HCT116 (cell line): Measurements from ENCODE around the gene ALDOC. TPM values are rescaled to one million over a fixed set of nuclear protein-coding genes. Genes with fewer than 3 reads are reported as not detected.

Source experiments
- ATAC-seq: fragments of 200-7000 bp; cut with Tn5 transposase; 2 replicates; pipeline ENCODE4 v1.9.1; 2020; ENCODE audit warnings: mild to moderate bottlenecking, moderate library complexity
- BruUV-seq: library from RNA; stranded (reverse); fragments of 400-500 nt; replicated peaks from 2 replicates; lab custom pipeline; 2021; lab: Mats Ljungman, UMichigan
- CTCF ChIA-PET: fragments of 300-600 bp; sonication (Branson Sonifier 250); formaldehyde crosslinking; loops from one replicate; lab custom pipeline; 2021; ENCODE audit warnings: antibody characterized with exemption; lab: Charles Lee
- POLR2A ChIA-PET: fragments of 300-600, 350-600 bp; sonication (Branson Sonifier 250); formaldehyde crosslinking; loops from one replicate; lab custom pipeline; 2021; ENCODE audit warnings: antibody characterized with exemption; lab: Charles Lee
- RAD21 ChIA-PET, 2 experiments: fragments of 300-600 bp; sonication (Branson Sonifier 250); formaldehyde crosslinking; loops; one replicate each; lab custom pipeline; 2023; ENCODE audit warnings: low total read pairs in 2 of 2; ENCODE audit not compliant: uncharacterized antibody in 2 of 2, unreplicated experiment in 2 of 2, low non-redundant PET in 1 of 2; lab: Charles Lee
- DNase-seq: peaks from one replicate; pipeline ENCODE4 v3.0.0-alpha.2; 2010; ENCODE audit warnings: low read depth, low spot score
- H2AFZ ChIP-seq: fragments of 200-600 bp; shearing (Covaris generic), sonication (generic); 2 replicates; pipeline ENCODE4 v1.6.1; 2017; ENCODE audit warnings: low read depth, mixed run types, mixed read lengths, antibody characterized with exemption, low read length; ENCODE audit not compliant: poor library complexity, severe bottlenecking
- H3K27ac ChIP-seq: 2 replicates; pipeline ENCODE4 v1.5.1; 2012; ENCODE audit warnings: low read depth, low read length
- H3K27me3 ChIP-seq: fragments of 200-600 bp; sonication (generic); 2 replicates; pipeline ENCODE4 v1.6.1; 2016; ENCODE audit warnings: mixed run types, low read length, mixed read lengths; ENCODE audit not compliant: insufficient read depth
- H3K36me3 ChIP-seq, 2 experiments: fragments of 200-500 bp in 1 of 2; fragments of 200-600 bp in 1 of 2; sonication (Bioruptor generic) in 1 of 2; sonication (generic) in 1 of 2; 2 replicates each; pipeline versions ENCODE4 v1.5.1 to v1.6.1; 2014 to 2016; ENCODE audit warnings: low read length in 2 of 2, inconsistent platforms in 1 of 2, mixed read lengths in 1 of 2, mixed run types in 1 of 2; ENCODE audit not compliant: insufficient read depth in 2 of 2, control insufficient read depth in 1 of 2
- H3K4me1 ChIP-seq, 2 experiments: fragments of 200-600 bp in 1 of 2; sonication (generic) in 1 of 2; 2 replicates each; pipeline versions ENCODE4 v1.5.1 to v1.6.1; 2012 to 2017; ENCODE audit warnings: low read length in 2 of 2, inconsistent platforms in 1 of 2, mild to moderate bottlenecking in 1 of 2, mixed read lengths in 1 of 2, mixed run types in 1 of 2, moderate library complexity in 1 of 2; ENCODE audit not compliant: insufficient read depth in 2 of 2, control insufficient read depth in 1 of 2
- H3K4me2 ChIP-seq: fragments of 200-600 bp; sonication (generic); 2 replicates; pipeline ENCODE4 v1.6.1; 2017; ENCODE audit warnings: mixed run types, low read length, mixed read lengths
- H3K4me3 ChIP-seq, 2 experiments: fragments of 200-600 bp in 1 of 2; sonication (generic) in 1 of 2; replicated peaks in 1 of 2; 2 replicates each; pipeline ENCODE4 v1.5.1; 2011 to 2016; ENCODE audit warnings: low read length in 2 of 2, control low read depth in 1 of 2, low read depth in 1 of 2, mild to moderate bottlenecking in 1 of 2, mixed read lengths in 1 of 2, mixed run types in 1 of 2
- H3K79me2 ChIP-seq: fragments of 200-600 bp; sonication (generic); 2 replicates; pipeline ENCODE4 v1.6.1; 2017; ENCODE audit warnings: mild to moderate bottlenecking, mixed run types, low read length, moderate library complexity, mixed read lengths; ENCODE audit not compliant: insufficient read depth
- H3K9ac ChIP-seq: fragments of 200-600 bp; sonication (generic); 2 replicates; pipeline ENCODE4 v1.6.1; 2016; ENCODE audit warnings: low read length, mixed read lengths
- H3K9me2 ChIP-seq: fragments of 200-600 bp; sonication (generic), shearing (Covaris generic); 2 replicates; pipeline ENCODE4 v1.6.1; 2017; ENCODE audit warnings: mixed run types, mild to moderate bottlenecking, moderate library complexity; ENCODE audit not compliant: insufficient read depth
- H3K9me3 ChIP-seq, 2 experiments: fragments of 200-500 bp in 1 of 2; fragments of 200-600 bp in 1 of 2; sonication (Bioruptor generic) in 1 of 2; sonication (generic) in 1 of 2; 2 replicates each; pipeline ENCODE4 v1.6.1; 2014 to 2017; ENCODE audit warnings: low read length in 2 of 2, mixed read lengths in 2 of 2, inconsistent platforms in 1 of 2, low read depth in 1 of 2, mild to moderate bottlenecking in 1 of 2, mixed run types in 1 of 2, moderate library complexity in 1 of 2; ENCODE audit not compliant: control insufficient read depth in 1 of 2, insufficient read depth in 1 of 2
- H4K20me1 ChIP-seq: fragments of 200-600 bp; sonication (generic), shearing (Covaris generic); 2 replicates; pipeline ENCODE4 v1.6.1; 2017; ENCODE audit warnings: mixed run types, mild to moderate bottlenecking, moderate library complexity; ENCODE audit not compliant: insufficient read depth
- EZH2phosphoT487 ChIP-seq: fragments of 200-600 bp; IDR thresholded peaks from 2 replicates; pipeline ENCODE4 v1.6.1; 2018; ENCODE audit warnings: antibody characterized with exemption, borderline replicate concordance
- FOSL1 ChIP-seq: IDR thresholded peaks from 2 replicates; pipeline ENCODE4 v1.6.1; 2012; ENCODE audit warnings: low read depth
- JUND ChIP-seq: IDR thresholded peaks from 2 replicates; pipeline ENCODE4 v1.6.1; 2012
- POLR2AphosphoS5 ChIP-seq: IDR thresholded peaks from 2 replicates; pipeline ENCODE4 v1.6.1; 2011; ENCODE audit warnings: mild to moderate bottlenecking, low read depth, low read length, moderate library complexity
- SIN3A ChIP-seq: IDR thresholded peaks from 2 replicates; pipeline ENCODE4 v1.6.1; 2012; ENCODE audit warnings: low read depth
- SRF ChIP-seq: IDR thresholded peaks from 2 replicates; pipeline ENCODE4 v1.6.1; 2012; ENCODE audit warnings: low read depth
- TCF7L2 ChIP-seq: IDR thresholded peaks from 2 replicates; pipeline ENCODE4 v1.7.0; 2011; ENCODE audit warnings: borderline replicate concordance, inconsistent platforms; ENCODE audit not compliant: insufficient read depth, insufficient read length; ENCODE audit errors: extremely low read depth
- YY1 ChIP-seq: IDR thresholded peaks from 2 replicates; pipeline ENCODE4 v1.6.1; 2011; ENCODE audit warnings: low read length, low read depth, moderate library complexity, mild to moderate bottlenecking; ENCODE audit not compliant: insufficient replicate concordance; ENCODE audit errors: extremely low read depth
- ZFX ChIP-seq: fragments of 450-650 bp; IDR thresholded peaks from 2 replicates; pipeline ENCODE4 v1.6.1; 2017
- ZNF274 ChIP-seq: fragments of 200-500 bp; sonication (Bioruptor generic); IDR thresholded peaks from 2 replicates; pipeline ENCODE4 v1.6.1; 2014; ENCODE audit warnings: mild to moderate bottlenecking, low read depth, low read length, inconsistent platforms
- intact Hi-C: fragments of 100-400 bp; cut with micrococcal nuclease; formaldehyde crosslinking; loops from 2 replicates; pipeline ENCODE4 v1.10.0; 2022
- total RNA-seq: library from RNA; stranded (reverse); gene quantifications from one replicate; pipeline ENCODE4 v1.2.1, GENCODE V29; 2021; ENCODE audit not compliant: unreplicated experiment
- TF ChIP-seq, protein P1 (sequence below): IDR thresholded peaks from 2 replicates; pipeline ENCODE4 v1.6.1; 2011; ENCODE audit warnings: mild to moderate bottlenecking, low read length, moderate library complexity; ENCODE audit not compliant: insufficient replicate concordance; ENCODE audit errors: extremely low read depth
- TF ChIP-seq, protein P2 (sequence below): IDR thresholded peaks from 2 replicates; pipeline ENCODE4 v1.6.1; 2012
- TF ChIP-seq, protein P3 (sequence below): IDR thresholded peaks from 2 replicates; pipeline ENCODE4 v1.6.1; 2012; ENCODE audit warnings: low read depth
- TF ChIP-seq, protein P4 (sequence below): IDR thresholded peaks from 2 replicates; pipeline ENCODE4 v1.6.1; 2012
- TF ChIP-seq, protein P5 (sequence below), 3 experiments: fragments of 200-600 bp in 1 of 3; sonication (generic) in 1 of 3; IDR thresholded peaks in 2 of 3; conservative IDR thresholded peaks in 1 of 3; 2 replicates each; pipeline ENCODE4 v1.5.1; 2012 to 2017; ENCODE audit warnings: low read depth in 2 of 3, low read length in 2 of 3, antibody characterized with exemption in 1 of 3, borderline replicate concordance in 1 of 3, control low read depth in 1 of 3, mild to moderate bottlenecking in 1 of 3, mixed read lengths in 1 of 3, mixed run types in 1 of 3, moderate library complexity in 1 of 3; ENCODE audit not compliant: insufficient read depth in 1 of 3

The ALDOC gene
- total RNA-seq, 1 experiment from 2014 or later: 82.8 TPM

DNA sequence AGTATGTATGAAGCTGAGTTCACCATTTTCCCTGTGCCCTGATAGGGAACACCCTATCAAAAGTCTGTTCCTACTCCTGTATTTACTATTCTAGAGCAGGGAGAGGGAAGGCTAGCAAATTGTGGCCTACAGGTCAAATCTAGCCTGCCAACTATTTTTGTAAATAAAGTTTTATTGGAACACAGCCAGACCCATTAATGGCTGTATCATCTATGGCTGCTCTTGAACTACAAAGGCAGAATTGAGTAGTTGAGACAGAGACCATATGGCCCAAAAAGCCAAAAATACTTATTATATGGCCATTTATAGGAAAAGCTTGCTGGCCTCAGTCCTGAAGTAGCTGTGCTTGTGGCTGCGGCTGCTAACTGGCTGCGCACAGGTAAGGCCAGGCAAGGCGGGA is 4.3 kb upstream of the ALDOC start:
- H3K9me3 ChIP-seq: no peaks in the 10 kb centered on the region
- no peaks in the 10 kb centered on the region for H4K20me1 ChIP-seq
- no peak overlapping the region for H3K9ac ChIP-seq
- no TSS peak for BruUV-seq
- no peak overlapping the region for H3K27ac ChIP-seq
- CTCF ChIA-PET: no interaction called here
- RAD21 ChIA-PET: no interaction called here
- no peak overlapping the region for H3K4me2 ChIP-seq
- intact Hi-C loops: no loop called here
- H3K4me1 ChIP-seq: peaks cover 6 to 9% of the 10 kb centered on the region in 2 experiments; a peak in 3 of 4 replicates
- POLR2A ChIA-PET: no interaction called here
- no peak for ATAC-seq
- H3K9me2 ChIP-seq: no peaks in the 10 kb centered on the region
- no peak overlapping the region for H3K4me3 ChIP-seq
- H3K27me3 ChIP-seq: no peaks in the 10 kb centered on the region
- TF ChIP-seq TCF7L2 (no peak), JUND (no peak), ZNF274 (no peak), SIN3A (no peak), POLR2AphosphoS5 (no peak), EZH2phosphoT487 (no peak), SRF (no peak), YY1 (no peak), ZFX (no peak), FOSL1 (no peak)
- TF ChIP-seq, protein P1, sequence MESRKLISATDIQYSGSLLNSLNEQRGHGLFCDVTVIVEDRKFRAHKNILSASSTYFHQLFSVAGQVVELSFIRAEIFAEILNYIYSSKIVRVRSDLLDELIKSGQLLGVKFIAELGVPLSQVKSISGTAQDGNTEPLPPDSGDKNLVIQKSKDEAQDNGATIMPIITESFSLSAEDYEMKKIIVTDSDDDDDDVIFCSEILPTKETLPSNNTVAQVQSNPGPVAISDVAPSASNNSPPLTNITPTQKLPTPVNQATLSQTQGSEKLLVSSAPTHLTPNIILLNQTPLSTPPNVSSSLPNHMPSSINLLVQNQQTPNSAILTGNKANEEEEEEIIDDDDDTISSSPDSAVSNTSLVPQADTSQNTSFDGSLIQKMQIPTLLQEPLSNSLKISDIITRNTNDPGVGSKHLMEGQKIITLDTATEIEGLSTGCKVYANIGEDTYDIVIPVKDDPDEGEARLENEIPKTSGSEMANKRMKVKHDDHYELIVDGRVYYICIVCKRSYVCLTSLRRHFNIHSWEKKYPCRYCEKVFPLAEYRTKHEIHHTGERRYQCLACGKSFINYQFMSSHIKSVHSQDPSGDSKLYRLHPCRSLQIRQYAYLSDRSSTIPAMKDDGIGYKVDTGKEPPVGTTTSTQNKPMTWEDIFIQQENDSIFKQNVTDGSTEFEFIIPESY: no peak
- TF ChIP-seq, protein P2, sequence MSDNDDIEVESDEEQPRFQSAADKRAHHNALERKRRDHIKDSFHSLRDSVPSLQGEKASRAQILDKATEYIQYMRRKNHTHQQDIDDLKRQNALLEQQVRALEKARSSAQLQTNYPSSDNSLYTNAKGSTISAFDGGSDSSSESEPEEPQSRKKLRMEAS: no peak
- TF ChIP-seq, protein P3, sequence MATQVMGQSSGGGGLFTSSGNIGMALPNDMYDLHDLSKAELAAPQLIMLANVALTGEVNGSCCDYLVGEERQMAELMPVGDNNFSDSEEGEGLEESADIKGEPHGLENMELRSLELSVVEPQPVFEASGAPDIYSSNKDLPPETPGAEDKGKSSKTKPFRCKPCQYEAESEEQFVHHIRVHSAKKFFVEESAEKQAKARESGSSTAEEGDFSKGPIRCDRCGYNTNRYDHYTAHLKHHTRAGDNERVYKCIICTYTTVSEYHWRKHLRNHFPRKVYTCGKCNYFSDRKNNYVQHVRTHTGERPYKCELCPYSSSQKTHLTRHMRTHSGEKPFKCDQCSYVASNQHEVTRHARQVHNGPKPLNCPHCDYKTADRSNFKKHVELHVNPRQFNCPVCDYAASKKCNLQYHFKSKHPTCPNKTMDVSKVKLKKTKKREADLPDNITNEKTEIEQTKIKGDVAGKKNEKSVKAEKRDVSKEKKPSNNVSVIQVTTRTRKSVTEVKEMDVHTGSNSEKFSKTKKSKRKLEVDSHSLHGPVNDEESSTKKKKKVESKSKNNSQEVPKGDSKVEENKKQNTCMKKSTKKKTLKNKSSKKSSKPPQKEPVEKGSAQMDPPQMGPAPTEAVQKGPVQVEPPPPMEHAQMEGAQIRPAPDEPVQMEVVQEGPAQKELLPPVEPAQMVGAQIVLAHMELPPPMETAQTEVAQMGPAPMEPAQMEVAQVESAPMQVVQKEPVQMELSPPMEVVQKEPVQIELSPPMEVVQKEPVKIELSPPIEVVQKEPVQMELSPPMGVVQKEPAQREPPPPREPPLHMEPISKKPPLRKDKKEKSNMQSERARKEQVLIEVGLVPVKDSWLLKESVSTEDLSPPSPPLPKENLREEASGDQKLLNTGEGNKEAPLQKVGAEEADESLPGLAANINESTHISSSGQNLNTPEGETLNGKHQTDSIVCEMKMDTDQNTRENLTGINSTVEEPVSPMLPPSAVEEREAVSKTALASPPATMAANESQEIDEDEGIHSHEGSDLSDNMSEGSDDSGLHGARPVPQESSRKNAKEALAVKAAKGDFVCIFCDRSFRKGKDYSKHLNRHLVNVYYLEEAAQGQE: no peak
- TF ChIP-seq, protein P4, sequence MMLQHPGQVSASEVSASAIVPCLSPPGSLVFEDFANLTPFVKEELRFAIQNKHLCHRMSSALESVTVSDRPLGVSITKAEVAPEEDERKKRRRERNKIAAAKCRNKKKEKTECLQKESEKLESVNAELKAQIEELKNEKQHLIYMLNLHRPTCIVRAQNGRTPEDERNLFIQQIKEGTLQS: no peak
- TF ChIP-seq, protein P5, sequence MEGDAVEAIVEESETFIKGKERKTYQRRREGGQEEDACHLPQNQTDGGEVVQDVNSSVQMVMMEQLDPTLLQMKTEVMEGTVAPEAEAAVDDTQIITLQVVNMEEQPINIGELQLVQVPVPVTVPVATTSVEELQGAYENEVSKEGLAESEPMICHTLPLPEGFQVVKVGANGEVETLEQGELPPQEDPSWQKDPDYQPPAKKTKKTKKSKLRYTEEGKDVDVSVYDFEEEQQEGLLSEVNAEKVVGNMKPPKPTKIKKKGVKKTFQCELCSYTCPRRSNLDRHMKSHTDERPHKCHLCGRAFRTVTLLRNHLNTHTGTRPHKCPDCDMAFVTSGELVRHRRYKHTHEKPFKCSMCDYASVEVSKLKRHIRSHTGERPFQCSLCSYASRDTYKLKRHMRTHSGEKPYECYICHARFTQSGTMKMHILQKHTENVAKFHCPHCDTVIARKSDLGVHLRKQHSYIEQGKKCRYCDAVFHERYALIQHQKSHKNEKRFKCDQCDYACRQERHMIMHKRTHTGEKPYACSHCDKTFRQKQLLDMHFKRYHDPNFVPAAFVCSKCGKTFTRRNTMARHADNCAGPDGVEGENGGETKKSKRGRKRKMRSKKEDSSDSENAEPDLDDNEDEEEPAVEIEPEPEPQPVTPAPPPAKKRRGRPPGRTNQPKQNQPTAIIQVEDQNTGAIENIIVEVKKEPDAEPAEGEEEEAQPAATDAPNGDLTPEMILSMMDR (IDR thresholded peaks at IDR 0.05 in 2 of 3, conservative IDR thresholded peaks at IDR 0.05 in 1 of 3; ENCODE audit: borderline replicate concordance in 1 of 3, insufficient read depth in 1 of 3, low read depth in 2 of 3, low read length in 2 of 3): no peak
- DNase-seq: no peak
- no peak overlapping the region for H2AFZ ChIP-seq
- H3K36me3 ChIP-seq: peaks cover 55 to 66% of the 10 kb centered on the region in 2 experiments
- H3K79me2 ChIP-seq: no peaks in the 10 kb centered on the region
